Measurements from ENCODE around the gene LCMT1. TPM values are rescaled to one million over a fixed set of nuclear protein-coding genes. Genes with fewer than 3 reads are reported as not detected.

Gene LCMT1
- total RNA-seq, 2 experiments from 2014 or later: 37.9 to 41.3 TPM

- ATAC-seq: no peak
Measured at GRCh38 chr16:25210758-25211157, 99.2 kb downstream of the LCMT1 start.

GRCh38 chr16:25212636-25213035 is 101.1 kb downstream of the LCMT1 start:
- ChIA-PET POLR2A (no interaction called here), CTCF (no interaction called here)
- no peaks in the 10 kb centered on the region for H3K36me3 Mint-ChIP-seq (ENCODE audit: low read depth)
- no peaks in the 10 kb centered on the region for H3K9me3 Mint-ChIP-seq (ENCODE audit: insufficient read depth)
- H3K27ac Mint-ChIP-seq: no peak overlapping the region
- no peak for DNase-seq
- no peak overlapping the region for H3K4me3 Mint-ChIP-seq
- peaks cover 2% of the 10 kb centered on the region for H3K27me3 Mint-ChIP-seq (ENCODE audit: low read depth)
- no peak for ATAC-seq
- H3K4me1 Mint-ChIP-seq (ENCODE audit: low read depth): peaks cover 2% of the 10 kb centered on the region

More at GRCh38 chr16:25210758-25211157, 99.2 kb downstream of the LCMT1 start:
- POLR2A ChIA-PET: no interaction called here
- H3K4me1 Mint-ChIP-seq (ENCODE audit: low read depth): peaks cover 2% of the 10 kb centered on the region
- no peak for DNase-seq
- no peaks in the 10 kb centered on the region for H3K9me3 Mint-ChIP-seq (ENCODE audit: insufficient read depth)
- H3K36me3 Mint-ChIP-seq (ENCODE audit: low read depth): no peaks in the 10 kb centered on the region
- H3K27me3 Mint-ChIP-seq (ENCODE audit: low read depth): peaks cover 2% of the 10 kb centered on the region
- no peak overlapping the region for H3K4me3 Mint-ChIP-seq
- CTCF ChIA-PET: interaction anchor here (1.4 kb wide), 1 partner anchor 15 kb away, joined by 8 read pairs; no protein-coding TSS in a partner anchor
- no peak overlapping the region for H3K27ac Mint-ChIP-seq

GRCh38 chr16:25213709-25214397 is 102.3 kb downstream of the LCMT1 start:
- Mint-ChIP-seq H3K9me3 (ENCODE audit: insufficient read depth) (no peaks in the 10 kb centered on the region), H3K4me3 (no peak overlapping the region), H3K27ac (no peak overlapping the region), H3K4me1 (ENCODE audit: low read depth) (peaks cover 2% of the 10 kb centered on the region), H3K36me3 (ENCODE audit: low read depth) (no peaks in the 10 kb centered on the region), H3K27me3 (ENCODE audit: low read depth) (peaks cover 2% of the 10 kb centered on the region)
- ChIA-PET POLR2A (no interaction called here), CTCF (no interaction called here)
- DNase-seq: no peak
- ATAC-seq: no peak

- POLR2A ChIA-PET: no interaction called here
Measured at GRCh38 chr16:25217112-25217511, 105.6 kb downstream of the LCMT1 start.

GRCh38 chr16:25217921-25218320 is 106.4 kb downstream of the LCMT1 start:
- ATAC-seq (no peak), DNase-seq (no peak)
- H3K36me3 Mint-ChIP-seq (ENCODE audit: low read depth): no peaks in the 10 kb centered on the region
- H3K27ac Mint-ChIP-seq: no peak overlapping the region
- CTCF ChIA-PET: interaction anchor here (1.5 kb wide), 1 partner anchor 14 kb away, joined by 6 read pairs; no protein-coding TSS in a partner anchor
- no peaks in the 10 kb centered on the region for H3K4me1 Mint-ChIP-seq (ENCODE audit: low read depth)
- H3K9me3 Mint-ChIP-seq (ENCODE audit: insufficient read depth): no peaks in the 10 kb centered on the region
- POLR2A ChIA-PET: no interaction called here
- H3K27me3 Mint-ChIP-seq (ENCODE audit: low read depth): peaks cover 2% of the 10 kb centered on the region
- no peak overlapping the region for H3K4me3 Mint-ChIP-seq

More at GRCh38 chr16:25217112-25217511, 105.6 kb downstream of the LCMT1 start:
- no peaks in the 10 kb centered on the region for H3K9me3 Mint-ChIP-seq (ENCODE audit: insufficient read depth)
- H3K27me3 Mint-ChIP-seq (ENCODE audit: low read depth): peaks cover 2% of the 10 kb centered on the region
- no peaks in the 10 kb centered on the region for H3K4me1 Mint-ChIP-seq (ENCODE audit: low read depth)
- H3K36me3 Mint-ChIP-seq (ENCODE audit: low read depth): no peaks in the 10 kb centered on the region
- DNase-seq (no peak), ATAC-seq (no peak)
- H3K27ac Mint-ChIP-seq: no peak overlapping the region
- H3K4me3 Mint-ChIP-seq: no peak overlapping the region
- CTCF ChIA-PET: interaction anchor here (2.6 kb wide), 1 partner anchor 8 kb away, joined by 11 read pairs; no protein-coding TSS in a partner anchor

- POLR2A ChIA-PET: no interaction called here
- no peak for ATAC-seq
Measured at GRCh38 chr16:25219070-25219737, 107.7 kb downstream of the LCMT1 start.

GRCh38 chr16:25222959-25223358 is 111.4 kb downstream of the LCMT1 start:
- H3K4me1 Mint-ChIP-seq (ENCODE audit: low read depth): no peaks in the 10 kb centered on the region
- H3K4me3 Mint-ChIP-seq: no peak overlapping the region
- no peaks in the 10 kb centered on the region for H3K27me3 Mint-ChIP-seq (ENCODE audit: low read depth)
- no peaks in the 10 kb centered on the region for H3K9me3 Mint-ChIP-seq (ENCODE audit: insufficient read depth)
- H3K36me3 Mint-ChIP-seq (ENCODE audit: low read depth): no peaks in the 10 kb centered on the region
- no peak for ATAC-seq
- CTCF ChIA-PET: interaction anchor here (0.8 to 3.9 kb wide), 4 partner anchors 11 to 166 kb away, joined by 3 to 25 read pairs (median 6); no protein-coding TSS in a partner anchor
- no peak overlapping the region for H3K27ac Mint-ChIP-seq
- DNase-seq: no peak
- POLR2A ChIA-PET: interaction anchor here (0.5 to 0.8 kb wide), 2 partner anchors 174 to 1354 kb away, joined by 3 to 4 read pairs; no protein-coding TSS in a partner anchor

More at GRCh38 chr16:25219070-25219737, 107.7 kb downstream of the LCMT1 start:
- Mint-ChIP-seq H3K36me3 (ENCODE audit: low read depth) (no peaks in the 10 kb centered on the region), H3K27me3 (ENCODE audit: low read depth) (peaks cover 2% of the 10 kb centered on the region), H3K4me1 (ENCODE audit: low read depth) (no peaks in the 10 kb centered on the region), H3K27ac (no peak overlapping the region), H3K4me3 (no peak overlapping the region), H3K9me3 (ENCODE audit: insufficient read depth) (no peaks in the 10 kb centered on the region)
- DNase-seq: no peak
- CTCF ChIA-PET: interaction anchor here (1.5 kb wide), 1 partner anchor 13 kb away, joined by 6 read pairs; no protein-coding TSS in a partner anchor

GRCh38 chr16:25223964-25224363 is 112.4 kb downstream of the LCMT1 start:
- Mint-ChIP-seq H3K36me3 (ENCODE audit: low read depth) (no peaks in the 10 kb centered on the region), H3K27me3 (ENCODE audit: low read depth) (no peaks in the 10 kb centered on the region), H3K4me1 (ENCODE audit: low read depth) (peaks cover 2% of the 10 kb centered on the region), H3K9me3 (ENCODE audit: insufficient read depth) (no peaks in the 10 kb centered on the region), H3K4me3 (no peak overlapping the region), H3K27ac (no peak overlapping the region)
- CTCF ChIA-PET: interaction anchor here (1.3 to 3.9 kb wide), 5 partner anchors 10 to 167 kb away, joined by 4 to 25 read pairs (median 6); no protein-coding TSS in a partner anchor
- POLR2A ChIA-PET: no interaction called here
- no peak for DNase-seq
- no peak for ATAC-seq

- H3K27me3 Mint-ChIP-seq (ENCODE audit: low read depth): no peaks in the 10 kb centered on the region
- ATAC-seq: no peak
- no peak for DNase-seq
- no peak overlapping the region for H3K27ac Mint-ChIP-seq
- H3K9me3 Mint-ChIP-seq (ENCODE audit: insufficient read depth): no peaks in the 10 kb centered on the region
- H3K4me1 Mint-ChIP-seq (ENCODE audit: low read depth): peaks cover 2% of the 10 kb centered on the region
- CTCF ChIA-PET: interaction anchor here (0.7 to 3.9 kb wide), 38 partner anchors 9 to 708 kb away, joined by 3 to 43 read pairs (median 4); partner anchors contain the start of genes AQP8, ARHGAP17 and LCMT1
- no peak overlapping the region for H3K4me3 Mint-ChIP-seq
- POLR2A ChIA-PET: interaction anchor here (0.7 to 1.5 kb wide), 2 partner anchors 33 to 89 kb away, joined by 3 to 4 read pairs; partner anchors contain the start of gene ZKSCAN2
- no peaks in the 10 kb centered on the region for H3K36me3 Mint-ChIP-seq (ENCODE audit: low read depth)
Measured at GRCh38 chr16:25224731-25225319, 113.3 kb downstream of the LCMT1 start.
